GM18870 (cell line): ENCODE results near the gene HOXA11.

Experiments used
- ATAC-seq: cut with Tn5 transposase; IDR thresholded peaks from one replicate; pipeline ENCODE4 v1.9.1; 2021; ENCODE audit warnings: moderate library complexity; ENCODE audit not compliant: unreplicated experiment

The HOXA11 gene

GRCh38 chr7:27159266-27160144 is 25.5 kb downstream of the HOXA11 start:
- no peak for ATAC-seq

- ATAC-seq = no peak
These were observed 26.4 kb downstream of the HOXA11 start for GRCh38 chr7:27158436-27159265.

- ATAC-seq = no peak
These were observed 27.2 kb downstream of the HOXA11 start for GRCh38 chr7:27157702-27158431.

- ATAC-seq = no peak
These were observed 27.9 kb downstream of the HOXA11 start for GRCh38 chr7:27156916-27157701.

- no peak for ATAC-seq
These were observed 28.5 kb downstream of the HOXA11 start, which contains the start of gene HOXA7 for GRCh38 chr7:27156508-27156898. TSS of gene HOXA7 (minus strand) at chr7:27156675. CDS start at chr7:27156545, 130 bp downstream.

- no peak for ATAC-seq
These were observed 29.1 kb downstream of the HOXA11 start for GRCh38 chr7:27155816-27156507.

- no peak for ATAC-seq
These were observed 29.9 kb downstream of the HOXA11 start for GRCh38 chr7:27154901-27155815.

- ATAC-seq = no peak
These were observed 30.7 kb downstream of the HOXA11 start for GRCh38 chr7:27154369-27154768.

- ATAC-seq = no peak
These were observed 31.5 kb downstream of the HOXA11 start for GRCh38 chr7:27153526-27153925.

- no peak for ATAC-seq
These were observed 32.1 kb downstream of the HOXA11 start for GRCh38 chr7:27152816-27153442.

- no peak for ATAC-seq
These were observed 32.9 kb downstream of the HOXA11 start, which contains the start of gene HOXA3 for GRCh38 chr7:27151931-27152815. TSS of gene HOXA3 (minus strand) at chr7:27152583. CDS start at chr7:27110640, 41,943 bp downstream.

GRCh38 chr7:27151341-27151930 is 33.6 kb downstream of the HOXA11 start:
- no peak for ATAC-seq

GRCh38 chr7:27150568-27151340 is 34.3 kb downstream of the HOXA11 start:
- ATAC-seq = peak; percentile 58

- ATAC-seq = no peak
These were observed 35.0 kb downstream of the HOXA11 start for GRCh38 chr7:27149842-27150567.
